ENCODE measurements around the gene CNOT2. TPM values are rescaled to one million over a fixed set of nuclear protein-coding genes. Genes with fewer than 3 reads are reported as not detected.

CNOT2 gene
- total RNA-seq, 1 experiment from 2014 or later, result 64.7 TPM

DNA sequence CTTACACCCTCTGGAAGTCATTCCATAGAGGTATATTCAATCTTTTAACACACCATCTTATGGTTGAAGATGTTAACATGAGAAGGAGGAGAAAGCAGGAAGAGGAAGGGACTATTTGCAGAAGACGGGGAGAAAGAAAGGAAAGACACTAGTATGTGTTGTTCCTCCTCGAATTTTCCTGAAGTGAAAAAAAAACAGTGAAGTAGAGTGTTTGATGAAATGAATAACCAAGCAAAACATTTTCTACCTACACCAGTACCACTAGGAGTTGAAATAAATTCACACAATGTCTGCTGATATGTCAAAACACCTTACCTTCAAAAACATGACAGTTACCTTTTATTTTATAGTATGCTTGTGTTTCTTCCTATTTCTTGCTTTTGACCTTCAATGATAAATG lies 1.4 kb upstream of the CNOT2 start (continued):
- TF ChIP-seq, protein P1, sequence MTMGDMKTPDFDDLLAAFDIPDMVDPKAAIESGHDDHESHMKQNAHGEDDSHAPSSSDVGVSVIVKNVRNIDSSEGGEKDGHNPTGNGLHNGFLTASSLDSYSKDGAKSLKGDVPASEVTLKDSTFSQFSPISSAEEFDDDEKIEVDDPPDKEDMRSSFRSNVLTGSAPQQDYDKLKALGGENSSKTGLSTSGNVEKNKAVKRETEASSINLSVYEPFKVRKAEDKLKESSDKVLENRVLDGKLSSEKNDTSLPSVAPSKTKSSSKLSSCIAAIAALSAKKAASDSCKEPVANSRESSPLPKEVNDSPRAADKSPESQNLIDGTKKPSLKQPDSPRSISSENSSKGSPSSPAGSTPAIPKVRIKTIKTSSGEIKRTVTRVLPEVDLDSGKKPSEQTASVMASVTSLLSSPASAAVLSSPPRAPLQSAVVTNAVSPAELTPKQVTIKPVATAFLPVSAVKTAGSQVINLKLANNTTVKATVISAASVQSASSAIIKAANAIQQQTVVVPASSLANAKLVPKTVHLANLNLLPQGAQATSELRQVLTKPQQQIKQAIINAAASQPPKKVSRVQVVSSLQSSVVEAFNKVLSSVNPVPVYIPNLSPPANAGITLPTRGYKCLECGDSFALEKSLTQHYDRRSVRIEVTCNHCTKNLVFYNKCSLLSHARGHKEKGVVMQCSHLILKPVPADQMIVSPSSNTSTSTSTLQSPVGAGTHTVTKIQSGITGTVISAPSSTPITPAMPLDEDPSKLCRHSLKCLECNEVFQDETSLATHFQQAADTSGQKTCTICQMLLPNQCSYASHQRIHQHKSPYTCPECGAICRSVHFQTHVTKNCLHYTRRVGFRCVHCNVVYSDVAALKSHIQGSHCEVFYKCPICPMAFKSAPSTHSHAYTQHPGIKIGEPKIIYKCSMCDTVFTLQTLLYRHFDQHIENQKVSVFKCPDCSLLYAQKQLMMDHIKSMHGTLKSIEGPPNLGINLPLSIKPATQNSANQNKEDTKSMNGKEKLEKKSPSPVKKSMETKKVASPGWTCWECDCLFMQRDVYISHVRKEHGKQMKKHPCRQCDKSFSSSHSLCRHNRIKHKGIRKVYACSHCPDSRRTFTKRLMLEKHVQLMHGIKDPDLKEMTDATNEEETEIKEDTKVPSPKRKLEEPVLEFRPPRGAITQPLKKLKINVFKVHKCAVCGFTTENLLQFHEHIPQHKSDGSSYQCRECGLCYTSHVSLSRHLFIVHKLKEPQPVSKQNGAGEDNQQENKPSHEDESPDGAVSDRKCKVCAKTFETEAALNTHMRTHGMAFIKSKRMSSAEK (CRISPR knock-in tag; IDR thresholded peaks at IDR 0.05; ENCODE audit: borderline replicate concordance), result no peak
- no peak for TF ChIP-seq MXD4 (CRISPR knock-in tag; IDR thresholded peaks at IDR 0.05; ENCODE audit: borderline replicate concordance)
- TF ChIP-seq ELF4 (CRISPR knock-in tag; IDR thresholded peaks at IDR 0.05; ENCODE audit: low read depth), result no peak
- no peak for TF ChIP-seq PRRX2 (CRISPR knock-in tag; IDR thresholded peaks at IDR 0.05)
- no peak for TF ChIP-seq JAZF1 (CRISPR knock-in tag; IDR thresholded peaks at IDR 0.05)
- no peak for TF ChIP-seq ZNF138 (CRISPR knock-in tag; conservative IDR thresholded peaks at IDR 0.05)
- no peak for TF ChIP-seq EMX1 (CRISPR knock-in tag; IDR thresholded peaks at IDR 0.05)

DNA sequence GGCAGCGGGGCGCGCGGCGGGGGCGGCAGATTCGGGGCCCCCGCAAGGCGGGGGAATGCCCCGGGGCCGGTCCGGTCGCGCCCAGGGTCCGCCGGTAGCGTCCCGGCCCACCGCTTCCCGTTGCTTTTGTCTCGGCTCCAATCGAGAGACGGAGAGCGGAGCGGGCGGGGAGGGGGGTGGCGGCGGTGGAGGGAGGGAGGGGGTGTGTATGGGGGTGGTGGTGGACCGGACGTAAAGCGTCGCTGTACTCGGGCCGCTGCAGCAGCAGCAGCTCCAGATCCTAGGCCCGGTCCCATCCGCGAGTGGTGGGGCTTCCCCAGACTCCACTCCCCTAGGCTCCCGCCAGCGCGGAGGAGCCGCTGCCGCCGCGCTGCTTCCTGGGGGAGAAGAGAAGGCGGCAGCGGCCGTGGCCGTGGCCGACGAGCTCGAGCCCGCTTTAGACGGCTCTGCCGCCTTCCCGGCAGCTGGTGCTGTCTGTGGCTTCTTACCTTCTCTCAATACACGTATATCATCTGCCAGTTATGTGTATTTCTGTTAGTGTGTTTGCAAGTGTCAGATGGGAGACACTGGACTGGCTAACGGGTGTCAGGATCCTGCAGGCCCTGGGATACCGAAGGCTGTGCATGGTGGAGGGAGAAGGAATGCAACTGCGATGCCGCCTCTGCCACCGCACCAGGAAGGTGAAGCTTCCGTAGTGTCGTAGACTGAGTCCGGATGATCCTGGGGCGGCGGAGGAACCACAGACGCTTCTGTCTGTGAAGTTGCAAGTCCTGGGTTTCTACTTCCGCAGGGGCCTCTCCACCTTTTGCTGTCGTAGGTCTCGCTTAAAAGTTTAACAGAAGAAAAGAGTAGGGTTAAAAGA lies 508 bp downstream of the CNOT2 start:
- H3K36me3 Mint-ChIP-seq, result peaks cover 35% of the 10 kb centered on the region
- TF ChIP-seq JUN (CRISPR knock-in tag; IDR thresholded peaks at IDR 0.05), result peak; percentile 45; the same call in 1 of the 2 replicates
- TF ChIP-seq, protein P2, sequence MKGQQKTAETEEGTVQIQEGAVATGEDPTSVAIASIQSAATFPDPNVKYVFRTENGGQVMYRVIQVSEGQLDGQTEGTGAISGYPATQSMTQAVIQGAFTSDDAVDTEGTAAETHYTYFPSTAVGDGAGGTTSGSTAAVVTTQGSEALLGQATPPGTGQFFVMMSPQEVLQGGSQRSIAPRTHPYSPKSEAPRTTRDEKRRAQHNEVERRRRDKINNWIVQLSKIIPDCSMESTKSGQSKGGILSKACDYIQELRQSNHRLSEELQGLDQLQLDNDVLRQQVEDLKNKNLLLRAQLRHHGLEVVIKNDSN (CRISPR knock-in tag; IDR thresholded peaks at IDR 0.05), result peak; percentile 45; the same call in 1 of the 2 replicates
- 0 out of 2 replicates have a peak, but pooled peaks have one; percentile 29 for TF ChIP-seq GABPB1 (CRISPR knock-in tag; IDR thresholded peaks at IDR 0.05)
- TF ChIP-seq, protein P3, sequence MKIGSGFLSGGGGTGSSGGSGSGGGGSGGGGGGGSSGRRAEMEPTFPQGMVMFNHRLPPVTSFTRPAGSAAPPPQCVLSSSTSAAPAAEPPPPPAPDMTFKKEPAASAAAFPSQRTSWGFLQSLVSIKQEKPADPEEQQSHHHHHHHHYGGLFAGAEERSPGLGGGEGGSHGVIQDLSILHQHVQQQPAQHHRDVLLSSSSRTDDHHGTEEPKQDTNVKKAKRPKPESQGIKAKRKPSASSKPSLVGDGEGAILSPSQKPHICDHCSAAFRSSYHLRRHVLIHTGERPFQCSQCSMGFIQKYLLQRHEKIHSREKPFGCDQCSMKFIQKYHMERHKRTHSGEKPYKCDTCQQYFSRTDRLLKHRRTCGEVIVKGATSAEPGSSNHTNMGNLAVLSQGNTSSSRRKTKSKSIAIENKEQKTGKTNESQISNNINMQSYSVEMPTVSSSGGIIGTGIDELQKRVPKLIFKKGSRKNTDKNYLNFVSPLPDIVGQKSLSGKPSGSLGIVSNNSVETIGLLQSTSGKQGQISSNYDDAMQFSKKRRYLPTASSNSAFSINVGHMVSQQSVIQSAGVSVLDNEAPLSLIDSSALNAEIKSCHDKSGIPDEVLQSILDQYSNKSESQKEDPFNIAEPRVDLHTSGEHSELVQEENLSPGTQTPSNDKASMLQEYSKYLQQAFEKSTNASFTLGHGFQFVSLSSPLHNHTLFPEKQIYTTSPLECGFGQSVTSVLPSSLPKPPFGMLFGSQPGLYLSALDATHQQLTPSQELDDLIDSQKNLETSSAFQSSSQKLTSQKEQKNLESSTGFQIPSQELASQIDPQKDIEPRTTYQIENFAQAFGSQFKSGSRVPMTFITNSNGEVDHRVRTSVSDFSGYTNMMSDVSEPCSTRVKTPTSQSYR (CRISPR knock-in tag; IDR thresholded peaks at IDR 0.05), result no peak
- 0 out of 2 replicates have a peak, but pooled peaks have one; percentile 31 for TF ChIP-seq ZNF219 (CRISPR knock-in tag; IDR thresholded peaks at IDR 0.05; ENCODE audit: borderline replicate concordance)
- TF ChIP-seq KAT7 (CRISPR knock-in tag; IDR thresholded peaks at IDR 0.05; ENCODE audit: borderline replicate concordance), result 0 out of 2 replicates have a peak, but pooled peaks have one; percentile 27
- TF ChIP-seq, protein P4, sequence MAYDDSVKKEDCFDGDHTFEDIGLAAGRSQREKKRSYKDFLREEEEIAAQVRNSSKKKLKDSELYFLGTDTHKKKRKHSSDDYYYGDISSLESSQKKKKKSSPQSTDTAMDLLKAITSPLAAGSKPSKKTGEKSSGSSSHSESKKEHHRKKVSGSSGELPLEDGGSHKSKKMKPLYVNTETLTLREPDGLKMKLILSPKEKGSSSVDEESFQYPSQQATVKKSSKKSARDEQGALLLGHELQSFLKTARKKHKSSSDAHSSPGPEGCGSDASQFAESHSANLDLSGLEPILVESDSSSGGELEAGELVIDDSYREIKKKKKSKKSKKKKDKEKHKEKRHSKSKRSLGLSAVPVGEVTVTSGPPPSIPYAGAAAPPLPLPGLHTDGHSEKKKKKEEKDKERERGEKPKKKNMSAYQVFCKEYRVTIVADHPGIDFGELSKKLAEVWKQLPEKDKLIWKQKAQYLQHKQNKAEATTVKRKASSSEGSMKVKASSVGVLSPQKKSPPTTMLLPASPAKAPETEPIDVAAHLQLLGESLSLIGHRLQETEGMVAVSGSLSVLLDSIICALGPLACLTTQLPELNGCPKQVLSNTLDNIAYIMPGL (CRISPR knock-in tag; IDR thresholded peaks at IDR 0.05), result 0 out of 2 replicates have a peak, but pooled peaks have one; percentile 37
- peak; percentile 63; the same call in 1 of the 2 replicates for TF ChIP-seq TEAD4 (CRISPR knock-in tag; IDR thresholded peaks at IDR 0.05)
- no peak for TF ChIP-seq ZNF317 (CRISPR knock-in tag; IDR thresholded peaks at IDR 0.05; ENCODE audit: borderline replicate concordance, low read depth)
- H3K4me1 Mint-ChIP-seq, result peaks cover 65% of the 10 kb centered on the region
- DNase-seq (ENCODE audit: low spot score) (peak; percentile 54), ATAC-seq (peak; percentile 50)
- peak overlapping the region; percentile 100 for H3K27ac Mint-ChIP-seq
- ChIA-PET POLR2A (interaction anchor here (2.5 kb wide), 1 partner anchor 122 kb away, joined by 12 read pairs; the partner anchor contains the start of gene KCNMB4), CTCF (interaction anchor here (1.0 to 1.2 kb wide), 2 partner anchors 343 to 363 kb away, joined by 3 read pairs; no protein-coding TSS in a partner anchor)
- no peaks in the 10 kb centered on the region for H3K9me3 Mint-ChIP-seq
- no peaks in the 10 kb centered on the region for H3K27me3 Mint-ChIP-seq (ENCODE audit: low read depth)
- H3K4me3 Mint-ChIP-seq, result peak overlapping the region; percentile 99
